ENCODE data around the gene ZBTB3. TPM values are rescaled to one million over a fixed set of nuclear protein-coding genes. Genes with fewer than 3 reads are reported as not detected.

The ZBTB3 gene
- total and polyA plus RNA-seq, 2 of the 8 experiments (the other 6 are each of a cell fraction or from before 2014, with no cell fraction given): 30.2 to 76.9 TPM

GRCh38 chr11:62799486-62799885, 45.5 kb upstream of the ZBTB3 start:
- Histone ChIP-seq H3K9me3 (ENCODE audit: insufficient read depth in 2 of 2, low read depth in 1 of 2, low read length in 1 of 2) (no peaks in the 10 kb centered on the region), H2AFZ (ENCODE audit: low read length) (no peak overlapping the region), H3K36me3 (ENCODE audit: control insufficient read depth in 2 of 4, insufficient read depth in 4 of 4, low read length in 3 of 4) (peaks cover 36 to 73% (median 57%) of the 10 kb centered on the region in 4 experiments), H4K5ac (ENCODE audit: insufficient read length, low read depth, low read length) (no peak overlapping the region), H3K14ac (ENCODE audit: insufficient read length) (no peak overlapping the region), H4K20me1 (replicated peaks in 1 of 2; ENCODE audit: control insufficient read depth in 1 of 2, insufficient read depth in 2 of 2, low read length in 2 of 2) (peaks cover 2 to 3% of the 10 kb centered on the region in 2 experiments), H3K56ac (replicated peaks; ENCODE audit: insufficient read length, low read depth, low read length) (no peak overlapping the region), H3K9ac (replicated peaks in 1 of 4; ENCODE audit: extremely low read depth in 1 of 4, low read depth in 3 of 4, low read length in 3 of 4) (no peak overlapping the region), H2BK120ac (replicated peaks; ENCODE audit: low read depth, low read length) (no peak overlapping the region), H3K4me1 (replicated peaks in 1 of 4; ENCODE audit: control insufficient read depth in 3 of 4, insufficient read depth in 4 of 4, low read length in 3 of 4) (0 out of 7 replicates have a peak, but pooled peaks cover 0 to 2% (median 0%) of the 10 kb centered on the region in 4 experiments), H3K4me3 (ENCODE audit: extremely low read depth in 1 of 4, insufficient read depth in 2 of 4, low read depth in 3 of 4, low read length in 4 of 4) (no peak overlapping the region), H3K18ac (ENCODE audit: extremely low read depth, low read length) (no peak overlapping the region), H2AK5ac (ENCODE audit: low read depth, low read length) (no peak overlapping the region), H3K23me2 (ENCODE audit: low read depth, low read length) (peaks cover under 1% of the 10 kb centered on the region; the same call in 1 of the 2 replicates), H3K4ac (replicated peaks; ENCODE audit: insufficient read length, low read depth, low read length) (no peak overlapping the region), H3K23ac (ENCODE audit: insufficient read length) (no peak overlapping the region), H4K8ac (ENCODE audit: extremely low read depth, insufficient read depth, low read length) (no peak overlapping the region), H4K91ac (replicated peaks; ENCODE audit: insufficient read length, low read length) (no peak overlapping the region), H3K4me2 (ENCODE audit: insufficient read depth in 1 of 2, low read depth in 2 of 2, low read length in 2 of 2) (no peak overlapping the region), H3K27me3 (replicated peaks in 1 of 4; ENCODE audit: control insufficient read depth in 3 of 4, extremely low read depth in 1 of 4, insufficient read depth in 3 of 4, low read length in 3 of 4) (no peaks in the 10 kb centered on the region), H3K79me2 (ENCODE audit: control insufficient read depth in 1 of 2, insufficient read depth in 2 of 2, low read length in 2 of 2) (peaks cover 2 to 13% of the 10 kb centered on the region in 2 experiments; a peak in 3 of 4 replicates), H2BK5ac (ENCODE audit: low read depth, low read length) (no peak overlapping the region), H2BK12ac (ENCODE audit: low read depth, low read length) (no peak overlapping the region), H3K79me1 (ENCODE audit: low read depth, low read length) (peaks cover 4% of the 10 kb centered on the region; the same call in 1 of the 2 replicates), H2BK15ac (ENCODE audit: low read length) (no peak overlapping the region), H3K27ac (ENCODE audit: low read depth, low read length) (no peak overlapping the region), H2BK20ac (ENCODE audit: low read length) (no peak overlapping the region)
- TF ChIP-seq BCL11A (IDR thresholded peaks at IDR 0.05; ENCODE audit: low read depth in 2 of 2, low read length in 2 of 2): no peak
- no peak for TF ChIP-seq TEAD4 (IDR thresholded peaks at IDR 0.05; ENCODE audit: low read depth, low read length)
- TF ChIP-seq JUN (IDR thresholded peaks at IDR 0.05; ENCODE audit: low read depth, low read length): no peak
- TF ChIP-seq POLR2AphosphoS5 (IDR thresholded peaks at IDR 0.05; ENCODE audit: low read depth, low read length): no peak
- TF ChIP-seq USF2 (IDR thresholded peaks at IDR 0.05; ENCODE audit: low read length): no peak
- no peak for TF ChIP-seq CEBPB (IDR thresholded peaks at IDR 0.05; ENCODE audit: low read depth, low read length)
- TF ChIP-seq SIRT6 (IDR thresholded peaks at IDR 0.05; ENCODE audit: low read length): no peak
- TF ChIP-seq SUZ12 (IDR thresholded peaks at IDR 0.05; ENCODE audit: low read length): no peak
- DNase-seq (ENCODE audit: low read depth in 1 of 2, low spot score in 2 of 2) (no peak), FAIRE-seq (no peak)
- 96% methylated on average over 9 of the region's 10 CpGs; no CpG with 5 or more reads in 1 of the 2 experiments for WGBS, 2 experiments (ENCODE audit: extremely low coverage in 1 of 2, insufficient coverage in 1 of 2, insufficient read length in 1 of 2, insufficient replicate concordance in 2 of 2, low coverage in 1 of 2, low lambda C conversion rate in 2 of 2, missing lambda C conversion rate in 1 of 2)
- CTCF ChIA-PET (ENCODE audit: partially characterized antibody): interaction anchor here (3.8 kb wide), 1 partner anchor 10 kb away, joined by 15 read pairs; no protein-coding TSS in a partner anchor
- POLR2A ChIA-PET (ENCODE audit: partially characterized antibody): interaction anchor here (0.7 to 10.0 kb wide), 9 partner anchors 9 to 56 kb away, joined by 3 to 251 read pairs (median 5); partner anchors contain the start of genes STX5, TAF6L, TEX54 and TMEM179B
